Osteoblast (primary cell): Measurements from ENCODE around the gene ADCY1. TPM values are rescaled to one million over a fixed set of nuclear protein-coding genes. Genes with fewer than 3 reads are reported as not detected.

Experiments used
- DNase-seq: peaks from one replicate; pipeline ENCODE4 v3.0.0; 2011; ENCODE audit warnings: low spot score, mixed read lengths; ENCODE audit not compliant: insufficient read length; ENCODE audit errors: missing footprints
- H2AFZ ChIP-seq: 2 replicates; pipeline ENCODE4 v1.6.0; 2011; ENCODE audit warnings: mild to moderate bottlenecking, low read length
- H3K27ac ChIP-seq: 2 replicates; pipeline ENCODE4 v1.5.1; 2011; ENCODE audit warnings: mild to moderate bottlenecking, low read depth, low read length, moderate library complexity
- H3K27me3 ChIP-seq: 2 replicates; pipeline ENCODE4 v1.6.0; 2012; ENCODE audit warnings: mild to moderate bottlenecking, control low read depth, inconsistent platforms, low read length, moderate library complexity; ENCODE audit not compliant: insufficient read depth
- H3K36me3 ChIP-seq: 2 replicates; pipeline ENCODE4 v1.5.1; 2011; ENCODE audit warnings: mild to moderate bottlenecking, low read length, control low read depth, moderate library complexity; ENCODE audit not compliant: insufficient read depth
- H3K4me1 ChIP-seq: 2 replicates; pipeline ENCODE4 v1.5.1; 2011; ENCODE audit warnings: mild to moderate bottlenecking, low read length, control low read depth, moderate library complexity; ENCODE audit not compliant: insufficient read depth
- H3K4me2 ChIP-seq: 2 replicates; pipeline ENCODE4 v1.6.0; 2011; ENCODE audit warnings: mild to moderate bottlenecking, low read length; ENCODE audit not compliant: insufficient read depth
- H3K4me3 ChIP-seq: fragments of 200-600 bp; sonication (generic); 3 replicates; pipeline ENCODE4 v1.5.1; 2012; ENCODE audit warnings: mild to moderate bottlenecking, low read length, inconsistent platforms; ENCODE audit not compliant: insufficient read depth
- H3K79me2 ChIP-seq: 2 replicates; pipeline ENCODE4 v1.6.0; 2012; ENCODE audit warnings: mild to moderate bottlenecking, low read length, control low read depth, inconsistent platforms; ENCODE audit not compliant: insufficient read depth
- H3K9me3 ChIP-seq: 2 replicates; pipeline ENCODE4 v1.5.1; 2011; ENCODE audit warnings: low read depth, low read length, control low read depth
- H4K20me1 ChIP-seq: 2 replicates; pipeline ENCODE4 v1.6.0; 2012; ENCODE audit warnings: mild to moderate bottlenecking, low read length, control low read depth; ENCODE audit not compliant: insufficient read depth
- total RNA-seq: library from RNA; depleted of rRNA; stranded (reverse); fragments of >200 nt; gene quantifications from 2 replicates; pipeline ENCODE4 v1.2.3, GENCODE V29; 2012
- TF ChIP-seq, protein P1 (sequence below): IDR thresholded peaks from 2 replicates; pipeline ENCODE4 v1.5.1; 2011; ENCODE audit warnings: mild to moderate bottlenecking, low read depth, low read length, moderate library complexity; ENCODE audit errors: extremely low read depth

The ADCY1 gene
- total RNA-seq, 1 donor: 1.1 TPM

DNA sequence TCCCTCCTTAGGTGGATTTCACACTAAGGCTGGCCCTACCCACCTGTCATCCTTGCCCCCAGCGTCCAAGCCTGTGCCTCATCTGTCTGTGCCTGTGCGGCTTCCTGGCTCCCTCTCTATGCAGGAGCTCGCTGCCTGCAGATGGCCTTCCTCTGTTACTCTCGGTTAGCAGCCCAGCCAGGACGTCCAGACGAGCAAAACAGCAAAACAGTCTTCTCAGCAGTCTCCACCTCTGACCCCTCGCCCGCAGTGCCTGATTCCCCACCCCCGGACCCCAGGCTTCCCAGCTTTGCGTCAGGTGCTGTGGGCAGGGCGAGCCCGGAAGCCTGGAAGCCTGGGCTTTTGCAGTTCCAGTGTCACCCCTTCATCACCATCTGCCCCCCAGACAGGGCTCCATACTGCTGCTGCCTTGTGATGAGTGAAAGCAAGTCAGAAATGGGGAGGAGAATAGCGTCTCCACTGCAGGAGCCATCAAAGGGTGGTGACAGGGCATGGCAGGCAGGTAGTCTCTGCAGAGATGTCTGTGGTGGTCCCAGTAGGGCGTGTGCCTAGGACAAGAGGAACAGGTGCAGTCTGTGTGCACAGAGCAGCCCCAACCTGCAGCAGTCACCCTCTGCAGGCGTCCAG lies 88.5 kb downstream of the ADCY1 start:
- no peak overlapping the region for H3K4me2 ChIP-seq
- TF ChIP-seq, protein P1, sequence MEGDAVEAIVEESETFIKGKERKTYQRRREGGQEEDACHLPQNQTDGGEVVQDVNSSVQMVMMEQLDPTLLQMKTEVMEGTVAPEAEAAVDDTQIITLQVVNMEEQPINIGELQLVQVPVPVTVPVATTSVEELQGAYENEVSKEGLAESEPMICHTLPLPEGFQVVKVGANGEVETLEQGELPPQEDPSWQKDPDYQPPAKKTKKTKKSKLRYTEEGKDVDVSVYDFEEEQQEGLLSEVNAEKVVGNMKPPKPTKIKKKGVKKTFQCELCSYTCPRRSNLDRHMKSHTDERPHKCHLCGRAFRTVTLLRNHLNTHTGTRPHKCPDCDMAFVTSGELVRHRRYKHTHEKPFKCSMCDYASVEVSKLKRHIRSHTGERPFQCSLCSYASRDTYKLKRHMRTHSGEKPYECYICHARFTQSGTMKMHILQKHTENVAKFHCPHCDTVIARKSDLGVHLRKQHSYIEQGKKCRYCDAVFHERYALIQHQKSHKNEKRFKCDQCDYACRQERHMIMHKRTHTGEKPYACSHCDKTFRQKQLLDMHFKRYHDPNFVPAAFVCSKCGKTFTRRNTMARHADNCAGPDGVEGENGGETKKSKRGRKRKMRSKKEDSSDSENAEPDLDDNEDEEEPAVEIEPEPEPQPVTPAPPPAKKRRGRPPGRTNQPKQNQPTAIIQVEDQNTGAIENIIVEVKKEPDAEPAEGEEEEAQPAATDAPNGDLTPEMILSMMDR: no peak
- no peak overlapping the region for H2AFZ ChIP-seq
- H3K27ac ChIP-seq: no peak overlapping the region
- H3K4me3 ChIP-seq: no peak overlapping the region
- H3K36me3 ChIP-seq: no peaks in the 10 kb centered on the region
- no peaks in the 10 kb centered on the region for H3K79me2 ChIP-seq
- no peak for DNase-seq
- no peaks in the 10 kb centered on the region for H3K4me1 ChIP-seq
- H3K9me3 ChIP-seq: no peaks in the 10 kb centered on the region
- H4K20me1 ChIP-seq: no peaks in the 10 kb centered on the region
- H3K27me3 ChIP-seq: peaks cover 2% of the 10 kb centered on the region

DNA sequence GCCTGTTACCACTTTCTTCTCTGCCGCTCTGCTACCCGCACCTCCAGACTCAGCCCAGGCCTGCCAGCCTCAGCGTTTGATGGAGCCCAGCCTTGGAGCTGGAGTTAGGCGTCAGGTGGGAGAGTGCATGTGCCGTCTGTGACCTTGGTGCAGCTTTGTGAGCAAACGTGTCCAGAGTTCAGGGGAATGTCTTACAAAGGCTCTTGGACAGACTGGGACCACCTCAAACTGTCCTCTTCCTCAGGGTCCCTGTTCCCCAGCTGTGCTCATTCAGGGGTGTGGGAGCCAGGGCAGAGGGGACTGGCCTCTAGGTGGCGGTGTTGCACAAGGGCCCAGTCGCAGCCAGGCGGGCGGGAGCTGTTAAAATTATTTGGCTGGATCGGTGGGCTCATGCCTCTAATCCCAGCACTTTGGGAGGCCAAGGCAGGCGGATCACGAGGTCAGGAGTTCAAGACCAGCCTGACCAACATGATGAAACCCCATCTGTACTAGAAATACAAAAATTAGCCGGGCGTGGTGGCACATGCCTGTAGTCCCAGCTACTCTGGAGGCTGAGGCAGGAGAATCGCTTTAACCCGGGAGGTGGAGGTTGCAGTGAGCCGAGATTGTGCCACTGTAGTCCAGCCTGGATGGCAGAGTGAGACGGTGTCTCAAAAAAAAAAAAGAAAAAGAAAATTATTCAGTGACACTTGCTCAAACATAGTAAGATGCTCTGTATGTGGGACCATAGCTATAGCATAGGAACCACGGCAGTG lies 89.2 kb downstream of the ADCY1 start:
- TF ChIP-seq, protein P1: peak; percentile 74
- no peaks in the 10 kb centered on the region for H3K9me3 ChIP-seq
- DNase-seq: no peak

DNA sequence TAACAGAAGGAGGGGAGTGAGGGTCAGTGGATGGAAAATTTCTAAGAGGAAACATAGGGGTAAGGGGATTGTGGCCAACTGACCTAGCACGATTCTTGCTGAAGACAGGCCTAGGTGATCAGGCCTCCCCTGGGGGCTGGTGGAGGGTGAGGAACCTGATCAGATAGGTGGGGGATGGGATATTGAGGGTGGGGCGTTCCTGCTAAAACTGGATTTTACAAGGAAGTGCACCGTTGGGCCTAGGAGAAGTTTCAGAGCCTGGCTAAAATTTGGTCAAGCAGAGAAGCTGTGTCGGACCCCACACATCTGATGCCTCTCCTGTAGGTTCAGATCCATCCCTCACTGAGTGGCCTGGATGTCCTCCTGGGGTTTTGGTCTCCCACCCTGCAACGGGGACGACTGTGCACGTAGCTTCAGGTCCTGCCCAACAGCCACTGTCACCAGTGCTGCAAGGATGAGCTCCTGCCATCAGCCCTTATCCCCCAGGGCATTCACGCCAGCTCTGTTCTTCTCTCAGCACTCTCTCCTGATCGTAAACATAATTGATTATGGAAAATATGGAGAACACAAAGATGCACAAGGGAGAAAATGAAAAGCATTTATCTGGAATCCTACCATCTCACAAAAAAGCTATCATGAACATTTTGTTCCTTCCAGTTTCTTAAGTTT lies 89.9 kb downstream of the ADCY1 start:
- H3K4me3 ChIP-seq: no peak overlapping the region
- H3K4me2 ChIP-seq: no peak overlapping the region
- H4K20me1 ChIP-seq: no peaks in the 10 kb centered on the region
- no peak overlapping the region for H2AFZ ChIP-seq
- H3K27me3 ChIP-seq: no peaks in the 10 kb centered on the region
- no peaks in the 10 kb centered on the region for H3K79me2 ChIP-seq
- no peaks in the 10 kb centered on the region for H3K36me3 ChIP-seq
- H3K4me1 ChIP-seq: no peaks in the 10 kb centered on the region
- no peaks in the 10 kb centered on the region for H3K9me3 ChIP-seq
- TF ChIP-seq, protein P1: no peak
- DNase-seq: no peak
- H3K27ac ChIP-seq: no peak overlapping the region

More for the DNA sequence above, 89.2 kb downstream of the ADCY1 start:
- Histone ChIP-seq H3K79me2 (no peaks in the 10 kb centered on the region), H4K20me1 (no peaks in the 10 kb centered on the region), H3K27me3 (peaks cover under 1% of the 10 kb centered on the region), H3K36me3 (no peaks in the 10 kb centered on the region), H3K27ac (no peak overlapping the region), H3K4me3 (no peak overlapping the region), H3K4me1 (no peaks in the 10 kb centered on the region), H3K4me2 (no peak overlapping the region), H2AFZ (no peak overlapping the region)

DNA sequence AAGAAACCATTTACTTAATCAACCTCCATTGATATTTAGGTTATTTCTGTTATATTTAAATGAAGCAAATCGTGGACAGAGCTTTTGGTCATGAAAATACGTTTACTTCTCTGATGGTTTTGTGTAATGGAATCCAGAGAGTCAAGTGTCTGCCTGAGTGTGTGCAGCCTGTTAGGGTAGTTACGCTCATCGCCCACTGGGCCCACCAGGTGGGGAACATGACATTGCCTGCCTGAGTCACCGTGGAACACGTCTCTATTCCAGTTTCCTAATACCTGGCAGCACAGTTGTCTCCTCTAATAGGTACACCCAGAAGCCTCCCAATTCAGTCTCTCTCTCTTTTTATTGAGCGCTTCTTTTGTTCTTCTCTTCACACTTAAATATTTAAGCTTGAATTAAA lies 91.0 kb downstream of the ADCY1 start:
- H3K9me3 ChIP-seq: no peaks in the 10 kb centered on the region
- H3K27ac ChIP-seq: no peak overlapping the region
- H3K27me3 ChIP-seq: no peaks in the 10 kb centered on the region
- no peak overlapping the region for H3K4me3 ChIP-seq
- DNase-seq: no peak
- no peak overlapping the region for H3K4me2 ChIP-seq
- H3K36me3 ChIP-seq: no peaks in the 10 kb centered on the region
- no peaks in the 10 kb centered on the region for H3K4me1 ChIP-seq
- no peak overlapping the region for H2AFZ ChIP-seq
- no peaks in the 10 kb centered on the region for H3K79me2 ChIP-seq
- H4K20me1 ChIP-seq: no peaks in the 10 kb centered on the region
- TF ChIP-seq, protein P1: no peak
